ENCODE results near the gene CAMSAP1.

Gene CAMSAP1

DNA sequence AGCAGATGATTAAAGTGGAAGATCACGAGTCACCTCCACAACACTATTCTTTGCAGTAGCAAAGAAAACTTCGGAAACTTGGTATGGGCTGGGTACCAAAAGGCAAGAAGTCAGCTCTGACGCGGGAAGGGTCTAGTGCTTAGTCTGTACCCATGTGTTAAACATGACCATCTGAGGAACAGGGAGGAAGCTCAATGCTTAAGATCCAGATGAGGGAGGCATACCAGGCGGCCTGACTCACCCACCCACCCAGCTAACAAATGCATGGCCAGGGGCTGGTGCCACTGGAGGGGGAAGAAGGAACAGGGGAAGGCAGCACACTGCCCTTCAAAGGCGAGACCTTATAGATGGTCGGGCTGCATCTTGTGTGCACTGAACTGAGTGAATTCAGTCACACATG lies 41.8 kb downstream of the CAMSAP1 start:
- TF ChIP-seq, protein P1, sequence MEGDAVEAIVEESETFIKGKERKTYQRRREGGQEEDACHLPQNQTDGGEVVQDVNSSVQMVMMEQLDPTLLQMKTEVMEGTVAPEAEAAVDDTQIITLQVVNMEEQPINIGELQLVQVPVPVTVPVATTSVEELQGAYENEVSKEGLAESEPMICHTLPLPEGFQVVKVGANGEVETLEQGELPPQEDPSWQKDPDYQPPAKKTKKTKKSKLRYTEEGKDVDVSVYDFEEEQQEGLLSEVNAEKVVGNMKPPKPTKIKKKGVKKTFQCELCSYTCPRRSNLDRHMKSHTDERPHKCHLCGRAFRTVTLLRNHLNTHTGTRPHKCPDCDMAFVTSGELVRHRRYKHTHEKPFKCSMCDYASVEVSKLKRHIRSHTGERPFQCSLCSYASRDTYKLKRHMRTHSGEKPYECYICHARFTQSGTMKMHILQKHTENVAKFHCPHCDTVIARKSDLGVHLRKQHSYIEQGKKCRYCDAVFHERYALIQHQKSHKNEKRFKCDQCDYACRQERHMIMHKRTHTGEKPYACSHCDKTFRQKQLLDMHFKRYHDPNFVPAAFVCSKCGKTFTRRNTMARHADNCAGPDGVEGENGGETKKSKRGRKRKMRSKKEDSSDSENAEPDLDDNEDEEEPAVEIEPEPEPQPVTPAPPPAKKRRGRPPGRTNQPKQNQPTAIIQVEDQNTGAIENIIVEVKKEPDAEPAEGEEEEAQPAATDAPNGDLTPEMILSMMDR (IDR thresholded peaks at IDR 0.05; ENCODE audit: borderline replicate concordance, insufficient read depth, low read depth, low read length), result no peak
- H3K4me3 ChIP-seq (ENCODE audit: low read depth, low read length), result no peak overlapping the region

DNA sequence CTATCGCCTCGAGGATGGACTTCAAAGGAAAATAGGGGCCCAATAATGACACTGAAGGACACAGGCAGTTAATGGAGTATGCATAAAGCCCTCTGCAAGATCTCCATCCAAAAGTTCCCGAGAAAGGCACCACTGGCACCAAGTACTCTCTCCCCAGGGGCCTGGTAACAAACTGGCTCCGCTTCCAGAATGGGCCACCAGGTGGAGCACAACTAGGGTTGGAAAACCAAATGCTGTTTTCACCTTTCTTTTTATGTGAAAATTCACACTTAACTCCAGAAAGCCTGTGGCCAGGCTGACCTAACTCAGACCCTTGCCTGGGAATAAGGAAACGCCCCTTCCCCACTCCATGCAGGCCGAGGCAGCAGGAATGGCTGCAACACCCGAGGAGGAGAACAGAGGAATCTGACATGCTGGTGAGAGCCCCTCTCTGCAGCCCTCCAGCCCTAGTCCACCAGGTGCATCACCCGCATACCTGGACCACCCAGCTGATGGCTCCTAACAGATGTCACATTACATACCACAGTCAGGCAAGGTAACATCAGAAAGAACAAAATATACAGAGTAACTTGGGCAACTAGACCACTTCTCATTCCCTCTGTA lies 42.8 kb downstream of the CAMSAP1 start:
- TF ChIP-seq, protein P1 (IDR thresholded peaks at IDR 0.05; ENCODE audit: borderline replicate concordance, insufficient read depth, low read depth, low read length), result peak; percentile 81

DNA sequence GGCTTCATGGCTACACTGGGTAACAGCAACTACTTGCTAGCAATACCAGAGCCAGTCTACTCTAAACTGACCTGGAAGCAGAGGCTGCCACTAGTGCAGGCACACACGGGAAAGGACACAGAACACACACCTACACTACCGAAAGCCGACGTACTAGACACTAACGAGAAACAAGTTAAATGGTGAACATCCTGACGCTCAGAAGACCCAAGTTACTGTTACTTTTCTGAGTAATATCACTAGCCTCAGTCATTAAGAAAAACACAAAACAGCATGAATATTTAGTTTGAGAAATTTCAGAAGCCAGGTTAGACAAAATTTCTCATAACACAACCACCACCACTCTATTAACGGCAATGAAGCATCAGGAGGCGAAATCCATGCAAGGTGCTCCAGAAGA lies 44.5 kb downstream of the CAMSAP1 start:
- no peak overlapping the region for H3K4me3 ChIP-seq (ENCODE audit: low read depth, low read length)
- TF ChIP-seq, protein P1 (IDR thresholded peaks at IDR 0.05; ENCODE audit: borderline replicate concordance, insufficient read depth, low read depth, low read length), result no peak

More for the DNA sequence above, 42.8 kb downstream of the CAMSAP1 start:
- H3K4me3 ChIP-seq (ENCODE audit: low read depth, low read length), result no peak overlapping the region

DNA sequence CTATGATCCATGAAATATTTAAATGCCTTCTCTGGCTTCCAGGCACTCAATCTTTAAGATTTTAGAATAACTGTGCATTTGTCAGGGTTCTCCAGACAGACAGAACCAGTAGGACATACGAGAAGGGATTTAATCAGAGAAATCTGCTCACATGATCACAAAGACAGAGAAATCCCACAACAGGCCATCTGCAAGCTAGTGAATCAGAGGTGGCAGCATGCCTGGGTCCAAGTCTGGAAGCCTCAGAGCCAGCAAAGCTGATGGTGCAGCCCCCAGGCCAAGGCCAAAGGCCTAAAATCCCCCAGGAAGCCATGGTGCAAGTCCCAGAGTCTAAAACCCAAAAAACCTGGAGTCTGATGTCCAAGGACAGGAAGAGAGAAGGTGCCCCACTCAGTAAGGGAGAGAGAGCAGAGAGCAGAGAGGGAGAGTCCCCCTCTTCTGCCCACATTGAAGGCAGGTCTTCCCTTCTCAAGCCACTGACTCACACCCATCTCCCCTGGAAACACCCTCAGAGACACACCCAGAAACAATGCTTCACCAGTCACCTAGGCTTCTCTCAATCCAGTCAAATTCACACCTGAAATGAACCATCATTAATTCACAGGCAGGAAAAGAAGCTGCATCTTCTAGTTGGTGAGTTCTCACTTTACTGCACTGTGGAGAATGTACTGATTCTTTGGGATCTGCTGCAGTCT lies 48.7 kb downstream of the CAMSAP1 start:
- H3K4me3 ChIP-seq (ENCODE audit: low read depth, low read length), result no peak overlapping the region
- TF ChIP-seq, protein P1 (IDR thresholded peaks at IDR 0.05; ENCODE audit: borderline replicate concordance, insufficient read depth, low read depth, low read length), result no peak

DNA sequence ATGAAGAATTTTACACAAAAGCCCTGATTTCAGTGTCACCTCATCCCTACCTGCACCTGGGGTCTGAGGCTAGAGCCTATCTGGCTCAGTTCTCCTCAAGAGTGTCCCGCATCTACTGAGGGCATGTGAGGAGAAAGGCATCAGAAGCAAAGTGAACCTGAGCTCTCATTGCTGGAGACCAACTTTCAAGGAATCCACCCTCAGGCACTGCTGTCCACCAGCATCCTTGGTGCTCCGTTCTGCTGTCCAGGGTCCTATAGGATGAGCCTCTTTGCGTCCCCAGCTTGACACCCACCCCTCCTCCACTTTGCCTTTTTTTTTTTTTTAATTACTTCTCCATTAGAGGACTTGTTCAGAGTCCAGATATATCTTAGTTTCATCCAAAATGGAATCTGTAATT lies 49.5 kb downstream of the CAMSAP1 start:
- no peak overlapping the region for H3K4me3 ChIP-seq (ENCODE audit: low read depth, low read length)
- TF ChIP-seq, protein P1 (IDR thresholded peaks at IDR 0.05; ENCODE audit: borderline replicate concordance, insufficient read depth, low read depth, low read length), result no peak

DNA sequence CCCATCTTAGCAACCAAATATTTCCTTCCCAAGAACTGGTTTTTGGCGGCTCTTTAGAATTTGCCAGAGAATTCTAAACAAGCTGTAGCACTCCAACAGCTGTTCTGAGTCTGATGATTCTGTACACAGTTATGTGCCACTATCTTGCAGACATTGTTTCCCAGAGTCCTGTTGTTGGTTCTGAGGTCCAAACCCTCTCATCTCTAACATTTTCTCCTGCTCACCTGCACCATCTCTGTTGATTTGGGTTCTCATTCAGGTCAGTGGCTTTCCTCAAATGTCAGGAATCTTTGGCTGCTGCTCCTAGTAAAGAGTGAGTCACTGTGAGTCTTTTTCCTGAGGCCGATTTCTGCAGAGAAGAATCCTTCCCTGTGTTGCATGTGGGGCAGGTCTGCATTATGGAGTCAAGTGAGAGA lies 50.0 kb downstream of the CAMSAP1 start:
- TF ChIP-seq, protein P1 (IDR thresholded peaks at IDR 0.05; ENCODE audit: borderline replicate concordance, insufficient read depth, low read depth, low read length), result no peak
- H3K4me3 ChIP-seq (ENCODE audit: low read depth, low read length), result no peak overlapping the region

DNA sequence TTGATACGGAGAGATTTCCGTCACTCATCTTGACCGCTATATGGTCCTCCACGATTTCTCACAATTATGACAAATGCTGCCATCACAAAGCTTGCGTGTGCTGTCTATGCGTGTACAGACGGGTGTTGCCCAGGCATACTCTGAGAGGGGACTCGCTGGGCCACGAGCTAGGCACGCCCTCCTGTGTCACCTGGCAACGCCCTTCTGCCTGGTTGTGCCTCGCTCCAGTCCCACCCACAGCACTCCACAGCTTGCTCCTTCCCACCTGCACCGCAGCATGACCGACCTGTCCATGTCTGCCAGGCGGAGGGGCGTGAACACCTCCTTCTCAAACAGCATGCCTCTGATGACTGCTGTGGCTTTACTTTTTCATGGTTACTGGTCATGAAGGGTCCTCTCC lies 55.6 kb downstream of the CAMSAP1 start:
- TF ChIP-seq, protein P1 (IDR thresholded peaks at IDR 0.05; ENCODE audit: borderline replicate concordance, insufficient read depth, low read depth, low read length), result no peak
- H3K4me3 ChIP-seq (ENCODE audit: low read depth, low read length), result no peak overlapping the region
